Mammary epithelial cell (primary cell): ENCODE measurements around the gene BRMS1.

Source experiments
- CTCF ChIP-seq, 2 donors: IDR thresholded peaks in 1 of 2; conservative IDR thresholded peaks in 1 of 2; 2 replicates each; pipeline ENCODE4 v1.5.1; 2011 to 2012; ENCODE audit warnings: inconsistent platforms in 2 of 2, low read length in 2 of 2, mild to moderate bottlenecking in 2 of 2, control low read depth in 1 of 2, low read depth in 1 of 2; ENCODE audit not compliant: insufficient read depth in 1 of 2; ENCODE audit errors: extremely low read depth in 1 of 2
- EZH2 ChIP-seq: IDR thresholded peaks from 2 replicates; pipeline ENCODE4 v1.6.1; 2012; ENCODE audit warnings: low read length, inconsistent platforms, borderline replicate concordance

DNA sequence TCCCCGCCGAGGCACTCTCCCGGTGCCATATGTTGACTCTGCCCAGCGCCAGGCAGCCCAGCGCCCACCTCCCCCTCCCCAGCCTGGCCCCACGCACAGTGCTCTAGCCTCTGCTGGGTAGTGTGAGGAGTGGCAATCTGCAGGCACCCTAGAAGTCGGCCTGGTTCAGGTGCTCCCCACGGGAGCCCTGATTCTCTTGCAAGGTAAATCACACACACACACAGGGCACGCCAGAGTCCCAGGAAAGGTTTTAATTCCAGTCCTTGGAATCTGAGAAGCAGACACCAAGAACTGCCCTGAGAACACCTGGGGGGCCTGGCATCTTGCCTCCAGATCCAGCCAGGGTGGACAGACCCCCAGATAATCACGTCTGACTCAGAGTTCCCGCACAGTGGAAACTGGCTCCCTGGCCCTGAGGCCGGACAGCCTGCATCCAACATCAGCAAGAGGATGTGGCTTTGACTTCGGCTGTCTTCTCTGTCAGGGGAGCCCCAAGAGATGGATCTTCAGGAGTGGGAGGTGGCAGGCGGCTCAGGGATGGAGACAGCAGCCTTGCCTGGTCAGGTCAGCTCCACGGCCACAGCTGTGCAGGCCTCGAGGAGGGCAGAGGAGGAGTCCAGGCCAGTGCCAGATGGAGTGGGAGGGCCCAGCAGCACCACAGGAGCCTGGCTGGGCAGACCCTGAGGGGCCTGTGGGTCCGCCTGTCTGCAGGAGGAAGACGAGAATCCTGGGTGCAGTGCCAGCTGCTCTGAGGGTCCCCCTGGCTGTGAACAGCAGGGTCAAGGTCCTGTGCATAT is 7.6 kb downstream of the BRMS1 start:
- TF ChIP-seq CTCF (conservative IDR thresholded peaks at IDR 0.05 in 1 of 2, IDR thresholded peaks at IDR 0.05 in 1 of 2; ENCODE audit: extremely low read depth in 1 of 2, insufficient read depth in 1 of 2, low read depth in 1 of 2, low read length in 2 of 2): no peak
- no peak for TF ChIP-seq EZH2
